ENCODE measurements around the gene CDX2. TPM values are rescaled to one million over a fixed set of nuclear protein-coding genes. Genes with fewer than 3 reads are reported as not detected.

CDX2 gene
- total RNA-seq, 2 experiments from 2014 or later: not detected

- Histone ChIP-seq H3K9me2 (ENCODE audit: insufficient read depth, low read length) (no peaks in the 10 kb centered on the region), H3K9me3 (ENCODE audit: low read length) (no peaks in the 10 kb centered on the region), H2AFZ (ENCODE audit: low read length) (no peak overlapping the region), H4K20me1 (ENCODE audit: insufficient read depth, low read length) (no peaks in the 10 kb centered on the region), H3K4me1 (ENCODE audit: insufficient read depth, low read length, poor library complexity, severe bottlenecking) (no peaks in the 10 kb centered on the region), H3K36me3 (ENCODE audit: insufficient read depth, low read length) (no peaks in the 10 kb centered on the region), H3K4me3 (ENCODE audit: low read depth, low read length, poor library complexity, severe bottlenecking) (no peak overlapping the region), H3K79me2 (ENCODE audit: insufficient read depth, low read depth, low read length) (no peaks in the 10 kb centered on the region), H3K4me2 (ENCODE audit: low read length) (no peak overlapping the region), H3K27ac (ENCODE audit: low read depth, low read length, poor library complexity, severe bottlenecking) (no peak overlapping the region)
- POLR2A ChIA-PET: no interaction called here
- TF ChIP-seq EZH2phosphoT487 (IDR thresholded peaks at IDR 0.05; ENCODE audit: borderline replicate concordance, low read depth, low read length) (no peak), CTCF (conservative IDR thresholded peaks at IDR 0.05; ENCODE audit: low read length) (no peak)
- intact Hi-C loops (cut with micrococcal nuclease; ENCODE audit: unreplicated experiment): no loop called here
- no TSS peak for BruUV-seq (replicated peaks)
- DNase-seq (ENCODE audit: low spot score): no peak
- CTCF ChIA-PET (ENCODE audit: unreplicated experiment): no interaction called here
Observed at GRCh38 chr13:27967203-27967735, 1.8 kb downstream of the CDX2 start.

- H3K4me3 ChIP-seq (ENCODE audit: low read depth, low read length, poor library complexity, severe bottlenecking): no peak overlapping the region
- no peak overlapping the region for H3K4me2 ChIP-seq (ENCODE audit: low read length)
- no peaks in the 10 kb centered on the region for H3K36me3 ChIP-seq (ENCODE audit: insufficient read depth, low read length)
- no peak overlapping the region for H3K27ac ChIP-seq (ENCODE audit: low read depth, low read length, poor library complexity, severe bottlenecking)
- TF ChIP-seq EZH2phosphoT487 (IDR thresholded peaks at IDR 0.05; ENCODE audit: borderline replicate concordance, low read depth, low read length) (no peak), CTCF (conservative IDR thresholded peaks at IDR 0.05; ENCODE audit: low read length) (no peak)
- no peaks in the 10 kb centered on the region for H3K9me2 ChIP-seq (ENCODE audit: insufficient read depth, low read length)
- CTCF ChIA-PET (ENCODE audit: unreplicated experiment): no interaction called here
- H3K79me2 ChIP-seq (ENCODE audit: insufficient read depth, low read depth, low read length): no peaks in the 10 kb centered on the region
- BruUV-seq (replicated peaks): no TSS peak
- no peak for DNase-seq (ENCODE audit: low spot score)
- H3K9me3 ChIP-seq (ENCODE audit: low read length): no peaks in the 10 kb centered on the region
- intact Hi-C loops (cut with micrococcal nuclease; ENCODE audit: unreplicated experiment): no loop called here
- no peak overlapping the region for H2AFZ ChIP-seq (ENCODE audit: low read length)
- POLR2A ChIA-PET: no interaction called here
- no peaks in the 10 kb centered on the region for H4K20me1 ChIP-seq (ENCODE audit: insufficient read depth, low read length)
- no peaks in the 10 kb centered on the region for H3K4me1 ChIP-seq (ENCODE audit: insufficient read depth, low read length, poor library complexity, severe bottlenecking)
Observed at GRCh38 chr13:27966641-27967202, 2.4 kb downstream of the CDX2 start.

All from OCI-LY7 (cell line).